Measurements from ENCODE around the gene ALMS1.
"Not testable (repeated sequence)": the region's sequence is repeated elsewhere in the genome, so short reads cannot be mapped to it uniquely, and the experiment has no call there.

The ALMS1 gene

GRCh38 chr2:73628493-73628892 lies 242.9 kb downstream of the ALMS1 start:
- not testable (repeated sequence) for H3K4me3 ChIP-seq (ENCODE audit: low read length); H3K27me3 ChIP-seq (ENCODE audit: control insufficient read depth, insufficient read depth, low read length); H3K9me3 ChIP-seq (ENCODE audit: control insufficient read depth, low read depth, low read length); H3K27ac ChIP-seq (ENCODE audit: low read length); H3K36me3 ChIP-seq (ENCODE audit: control insufficient read depth, low read depth, low read length); H3K9ac ChIP-seq (ENCODE audit: low read length); H3K4me1 ChIP-seq (ENCODE audit: control insufficient read depth, low read depth, low read length)

- H3K27me3 ChIP-seq (ENCODE audit: control insufficient read depth, insufficient read depth, low read length); H3K9ac ChIP-seq (ENCODE audit: low read length); H3K4me3 ChIP-seq (ENCODE audit: low read length); H3K36me3 ChIP-seq (ENCODE audit: control insufficient read depth, low read depth, low read length); H3K9me3 ChIP-seq (ENCODE audit: control insufficient read depth, low read depth, low read length); H3K27ac ChIP-seq (ENCODE audit: low read length); H3K4me1 ChIP-seq (ENCODE audit: control insufficient read depth, low read depth, low read length): not testable (repeated sequence)
Measured at GRCh38 chr2:73630662-73631266, 245.1 kb downstream of the ALMS1 start.

GRCh38 chr2:73636977-73637376 lies 251.3 kb downstream of the ALMS1 start:
- H3K27me3 ChIP-seq (ENCODE audit: control insufficient read depth, insufficient read depth, low read length); H3K4me3 ChIP-seq (ENCODE audit: low read length); H3K27ac ChIP-seq (ENCODE audit: low read length); H3K4me1 ChIP-seq (ENCODE audit: control insufficient read depth, low read depth, low read length); H3K36me3 ChIP-seq (ENCODE audit: control insufficient read depth, low read depth, low read length); H3K9me3 ChIP-seq (ENCODE audit: control insufficient read depth, low read depth, low read length); H3K9ac ChIP-seq (ENCODE audit: low read length): not testable (repeated sequence)

DNA sequence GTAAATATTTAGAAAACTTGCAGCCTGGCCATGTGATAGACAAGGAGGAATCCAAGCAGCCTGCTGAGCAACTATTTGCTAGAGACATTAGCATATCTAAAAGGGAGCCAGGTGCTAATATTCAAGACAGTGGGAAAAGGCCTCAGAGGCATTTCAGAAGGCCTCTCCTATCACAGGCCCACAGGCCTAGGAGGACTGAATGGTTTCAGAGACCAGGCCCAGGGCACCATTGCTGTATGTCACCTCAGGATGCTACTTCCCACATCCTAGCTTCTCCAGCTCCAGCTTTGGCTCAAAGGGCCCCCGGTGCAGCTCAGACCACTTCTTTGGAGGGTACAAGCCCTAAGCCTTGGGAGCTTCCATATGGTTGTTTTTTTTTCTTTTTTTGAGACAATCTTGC lies 252.8 kb downstream of the ALMS1 start:
- no peak overlapping the region for H3K27ac ChIP-seq (ENCODE audit: low read length)
- no peak overlapping the region for H3K4me3 ChIP-seq (ENCODE audit: low read length)
- no peaks in the 10 kb centered on the region for H3K36me3 ChIP-seq (ENCODE audit: control insufficient read depth, low read depth, low read length)
- H3K9me3 ChIP-seq (ENCODE audit: control insufficient read depth, low read depth, low read length) = peaks cover 8% of the 10 kb centered on the region
- H3K4me1 ChIP-seq (ENCODE audit: control insufficient read depth, low read depth, low read length) = no peaks in the 10 kb centered on the region
- no peaks in the 10 kb centered on the region for H3K27me3 ChIP-seq (ENCODE audit: control insufficient read depth, insufficient read depth, low read length)
- no peak overlapping the region for H3K9ac ChIP-seq (ENCODE audit: low read length)

- no peak overlapping the region for H3K4me3 ChIP-seq (ENCODE audit: low read length)
- no peaks in the 10 kb centered on the region for H3K27me3 ChIP-seq (ENCODE audit: control insufficient read depth, insufficient read depth, low read length)
- no peak overlapping the region for H3K27ac ChIP-seq (ENCODE audit: low read length)
- H3K36me3 ChIP-seq (ENCODE audit: control insufficient read depth, low read depth, low read length) = no peaks in the 10 kb centered on the region
- no peak overlapping the region for H3K9ac ChIP-seq (ENCODE audit: low read length)
- no peaks in the 10 kb centered on the region for H3K4me1 ChIP-seq (ENCODE audit: control insufficient read depth, low read depth, low read length)
- H3K9me3 ChIP-seq (ENCODE audit: control insufficient read depth, low read depth, low read length) = peaks cover 8% of the 10 kb centered on the region
Measured at GRCh38 chr2:73640511-73640911, 254.9 kb downstream of the ALMS1 start.

GRCh38 chr2:73640946-73641766 lies 255.5 kb downstream of the ALMS1 start:
- H3K9me3 ChIP-seq (ENCODE audit: control insufficient read depth, low read depth, low read length) = peaks cover 8% of the 10 kb centered on the region
- no peaks in the 10 kb centered on the region for H3K4me1 ChIP-seq (ENCODE audit: control insufficient read depth, low read depth, low read length)
- H3K4me3 ChIP-seq (ENCODE audit: low read length) = no peak overlapping the region
- H3K27ac ChIP-seq (ENCODE audit: low read length) = no peak overlapping the region
- H3K9ac ChIP-seq (ENCODE audit: low read length) = no peak overlapping the region
- H3K36me3 ChIP-seq (ENCODE audit: control insufficient read depth, low read depth, low read length) = no peaks in the 10 kb centered on the region
- no peaks in the 10 kb centered on the region for H3K27me3 ChIP-seq (ENCODE audit: control insufficient read depth, insufficient read depth, low read length)

GRCh38 chr2:73641767-73642062 lies 256.1 kb downstream of the ALMS1 start:
- Histone ChIP-seq H3K27me3 (ENCODE audit: control insufficient read depth, insufficient read depth, low read length) (no peaks in the 10 kb centered on the region), H3K9me3 (ENCODE audit: control insufficient read depth, low read depth, low read length) (peaks cover 8% of the 10 kb centered on the region), H3K4me3 (ENCODE audit: low read length) (no peak overlapping the region), H3K36me3 (ENCODE audit: control insufficient read depth, low read depth, low read length) (no peaks in the 10 kb centered on the region), H3K9ac (ENCODE audit: low read length) (no peak overlapping the region), H3K4me1 (ENCODE audit: control insufficient read depth, low read depth, low read length) (no peaks in the 10 kb centered on the region), H3K27ac (ENCODE audit: low read length) (no peak overlapping the region)

DNA sequence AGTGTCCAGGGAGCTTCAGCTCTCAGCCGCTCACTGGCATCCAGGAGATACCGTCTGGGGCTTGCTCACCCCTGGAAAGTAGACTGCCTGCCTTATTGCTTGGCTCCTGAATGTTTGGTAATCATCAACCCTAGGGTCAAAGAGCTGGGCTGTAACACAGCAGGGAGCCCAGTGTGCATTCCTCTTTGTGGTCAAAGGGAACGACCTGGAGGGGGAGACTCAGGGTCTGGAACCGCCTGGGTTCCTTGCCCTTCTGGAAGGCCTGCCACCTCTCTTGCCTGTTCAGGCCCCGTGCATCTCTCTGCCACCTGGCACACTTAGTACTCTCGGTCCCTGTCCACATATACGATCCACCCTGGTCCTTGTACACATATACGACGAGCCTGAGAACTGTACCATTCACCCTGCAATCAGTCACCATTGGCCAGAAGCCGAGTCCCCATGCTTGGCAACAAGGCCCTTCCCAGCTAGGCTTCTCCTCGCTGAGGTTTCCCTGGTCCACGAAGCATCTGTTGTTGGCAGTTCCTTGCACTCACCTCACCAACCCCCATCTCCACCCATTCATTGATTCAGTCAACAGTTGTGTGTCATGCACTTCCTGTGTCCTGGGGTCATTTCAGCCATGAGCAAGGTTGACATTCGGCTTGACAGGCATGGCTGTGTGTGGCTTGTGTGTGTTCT lies 256.8 kb downstream of the ALMS1 start, which contains the start of gene NAT8:
NAT8 (minus strand) TSS at position 85 of the 681 bp plus-strand sequence. CDS start 794 bp downstream, outside the sequence.
- H3K9me3 ChIP-seq (ENCODE audit: control insufficient read depth, low read depth, low read length) = peaks cover 8% of the 10 kb centered on the region
- no peaks in the 10 kb centered on the region for H3K36me3 ChIP-seq (ENCODE audit: control insufficient read depth, low read depth, low read length)
- H3K4me3 ChIP-seq (ENCODE audit: low read length) = no peak within 1 kb of the TSS
- no peaks in the 10 kb centered on the region for H3K27me3 ChIP-seq (ENCODE audit: control insufficient read depth, insufficient read depth, low read length)
- no peaks in the 10 kb centered on the region for H3K4me1 ChIP-seq (ENCODE audit: control insufficient read depth, low read depth, low read length)
- H3K9ac ChIP-seq (ENCODE audit: low read length) = no peak within 1 kb of the TSS
- no peak within 1 kb of the TSS for H3K27ac ChIP-seq (ENCODE audit: low read length)

- H3K4me1 ChIP-seq (ENCODE audit: control insufficient read depth, low read depth, low read length); H3K4me3 ChIP-seq (ENCODE audit: low read length); H3K27ac ChIP-seq (ENCODE audit: low read length): not testable (repeated sequence)
Measured at GRCh38 chr2:73647690-73648089, 262.1 kb downstream of the ALMS1 start.

DNA sequence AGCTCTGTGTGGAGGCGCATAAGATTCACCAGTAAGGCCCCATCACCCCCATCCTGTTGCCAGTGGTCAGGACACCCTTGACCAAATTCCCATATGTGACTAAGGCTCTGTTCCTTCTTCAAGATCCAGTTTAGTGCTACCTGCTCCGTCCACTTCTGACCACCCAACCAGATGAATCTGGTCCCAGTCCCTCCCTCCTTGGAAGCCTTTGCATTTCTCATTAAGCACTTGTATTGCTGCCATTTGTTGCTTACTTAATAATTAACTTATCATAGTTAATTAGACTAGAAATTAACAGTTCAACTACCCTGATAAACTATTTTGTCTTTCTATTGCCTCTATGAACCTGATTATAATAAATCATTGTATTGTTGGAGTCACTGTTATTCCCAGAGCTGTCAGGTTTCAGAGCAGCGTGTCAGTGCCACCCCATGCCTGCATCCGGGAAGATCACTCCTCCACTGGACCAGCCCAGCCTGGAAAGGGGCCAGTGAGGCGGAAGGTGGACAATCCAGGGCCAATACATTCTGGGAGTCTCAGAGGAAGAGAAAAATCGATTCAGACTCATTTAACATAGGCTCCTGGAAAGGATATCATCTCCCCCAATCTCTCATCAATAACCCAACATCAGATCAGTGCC lies 266.1 kb downstream of the ALMS1 start:
- no peaks in the 10 kb centered on the region for H3K4me1 ChIP-seq (ENCODE audit: control insufficient read depth, low read depth, low read length)
- no peak overlapping the region for H3K27ac ChIP-seq (ENCODE audit: low read length)
- no peak overlapping the region for H3K4me3 ChIP-seq (ENCODE audit: low read length)
- no peaks in the 10 kb centered on the region for H3K9me3 ChIP-seq (ENCODE audit: control insufficient read depth, low read depth, low read length)
- H3K36me3 ChIP-seq (ENCODE audit: control insufficient read depth, low read depth, low read length) = no peaks in the 10 kb centered on the region
- H3K9ac ChIP-seq (ENCODE audit: low read length) = no peak overlapping the region
- H3K27me3 ChIP-seq (ENCODE audit: control insufficient read depth, insufficient read depth, low read length) = no peaks in the 10 kb centered on the region

More at GRCh38 chr2:73647690-73648089, 262.1 kb downstream of the ALMS1 start:
- H3K27me3 ChIP-seq (ENCODE audit: control insufficient read depth, insufficient read depth, low read length); H3K9me3 ChIP-seq (ENCODE audit: control insufficient read depth, low read depth, low read length); H3K36me3 ChIP-seq (ENCODE audit: control insufficient read depth, low read depth, low read length); H3K9ac ChIP-seq (ENCODE audit: low read length): not testable (repeated sequence)

DNA sequence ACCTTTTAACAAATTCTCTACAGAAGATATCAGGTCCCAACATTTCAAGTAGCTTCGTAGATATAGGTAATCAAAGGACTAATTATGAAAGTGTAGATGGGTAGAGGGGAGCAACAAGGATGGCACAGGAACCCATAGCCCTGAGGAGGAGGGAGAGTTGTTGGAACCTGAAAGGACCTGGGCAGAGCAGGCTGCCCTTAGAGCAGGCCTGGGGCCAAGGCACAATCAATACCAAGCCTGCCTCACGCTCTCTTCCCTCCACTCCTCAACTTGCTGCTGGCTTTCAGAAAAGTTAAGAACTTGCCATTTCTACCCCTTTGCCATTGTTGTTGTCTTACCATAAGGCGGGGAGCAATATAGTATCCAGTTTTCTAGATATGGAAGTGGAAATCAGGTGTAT lies 266.7 kb downstream of the ALMS1 start:
- H3K9ac ChIP-seq (ENCODE audit: low read length) = no peak overlapping the region
- H3K27ac ChIP-seq (ENCODE audit: low read length) = no peak overlapping the region
- H3K9me3 ChIP-seq (ENCODE audit: control insufficient read depth, low read depth, low read length) = no peaks in the 10 kb centered on the region
- no peaks in the 10 kb centered on the region for H3K36me3 ChIP-seq (ENCODE audit: control insufficient read depth, low read depth, low read length)
- H3K4me3 ChIP-seq (ENCODE audit: low read length) = no peak overlapping the region
- no peaks in the 10 kb centered on the region for H3K4me1 ChIP-seq (ENCODE audit: control insufficient read depth, low read depth, low read length)
- no peaks in the 10 kb centered on the region for H3K27me3 ChIP-seq (ENCODE audit: control insufficient read depth, insufficient read depth, low read length)

Measured in iPS-18a (cell line).